Ovary (tissue), 9 donors: ENCODE data around the gene PLXDC2. TPM values are rescaled to one million over a fixed set of nuclear protein-coding genes. Genes with fewer than 3 reads are reported as not detected.

ENCODE experiments used
- DNase-seq, 5 donors: peaks; one replicate each; pipeline ENCODE4 v3.0.0-alpha.2; 2019 to 2020
- H3K27ac ChIP-seq, 2 donors: fragments of 200-600 bp; one replicate each; pipeline versions ENCODE4 v1.5.1 to v1.8.0; 2019 to 2022
- H3K27me3 ChIP-seq: fragments of 200-600 bp; one replicate; pipeline ENCODE4 v1.8.0; 2022
- H3K36me3 ChIP-seq: fragments of 200-600 bp; sonication (generic); one replicate; pipeline ENCODE4 v1.5.1; 2019
- H3K4me1 ChIP-seq: one replicate; pipeline ENCODE4 v1.8.1; 2013; ENCODE audit warnings: mild to moderate bottlenecking, moderate library complexity; ENCODE audit not compliant: insufficient read depth
- H3K4me3 ChIP-seq: fragments of 200-600 bp; sonication (generic); one replicate; pipeline ENCODE4 v1.5.1; 2017
- H3K9me3 ChIP-seq, 2 donors: fragments of 200-600 bp in 1 of 2; sonication (generic) in 1 of 2; one replicate each; pipeline versions ENCODE4 v1.5.1 to v1.8.1; 2013 to 2019; ENCODE audit warnings: mild to moderate bottlenecking in 1 of 2, moderate library complexity in 1 of 2
- CTCF ChIP-seq, 3 donors: fragments of 450-650 bp in 2 of 3; fragments of 200-600 bp in 1 of 3; IDR thresholded peaks; one replicate each; pipeline versions ENCODE4 v1.5.1 to v1.8.0; 2016 to 2022; ENCODE audit warnings: antibody characterized with exemption in 3 of 3, mild to moderate bottlenecking in 1 of 3
- EP300 ChIP-seq: sonication (generic); formaldehyde crosslinking; IDR thresholded peaks from one replicate; pipeline ENCODE4 v1.6.1; 2017; ENCODE audit warnings: antibody characterized with exemption
- POLR2A ChIP-seq: fragments of 450-650 bp; IDR thresholded peaks from one replicate; pipeline ENCODE4 v1.6.1; 2017; ENCODE audit warnings: antibody characterized with exemption, mild to moderate bottlenecking, moderate library complexity
- WGBS, 3 donors: extraction: QIAGEN DNeasy Blood & Tissue Kit in 1 of 3; methylation state at CpG; one replicate each; pipeline versions ENCODE4 v1.1.5 to v1.1.7; 2013 to 2017; 5-methylcytosine and 5-hydroxymethylcytosine counted together
- intact Hi-C, 4 donors: fragments of 100-400 bp; cut with DNase I; formaldehyde crosslinking; loops; one replicate each; pipeline versions ENCODE4 v1.11.0 to v1.15.1; 2022 to 2023
- polyA plus RNA-seq, 2 donors: library from polyadenylated mRNA; stranded (reverse); fragments of 200-250 nt in 1 of 2; fragments of 350-450 nt in 1 of 2; fragmentation: Illumina TruSeq in 1 of 2; extraction: RNeasy Lipid Tissue Mini Kit (QIAGEN cat#74804) in 1 of 2; gene quantifications; one replicate each; pipeline ENCODE4 v1.2.3, GENCODE V29; 2013 to 2014
- total RNA-seq, 7 donors: library from RNA; depleted of rRNA in 2 of 7; stranded (reverse); fragments of >200 nt in 2 of 7; fragmentation: NEBNext Ultra II Directional in 3 of 7; extraction: Animal tissue kit (Norgen Biotek cat#: 25700) in 3 of 7; gene quantifications; one replicate each; pipeline versions ENCODE4 v1.1.0 to v1.2.4, GENCODE V29; 2016 to 2023
- donor health status: DM: no; HTN: no; CAD: no; lungs with moderate emphysema.
- donor health status: DM: no; HTN: no; CAD: no.
- donor health status: Bipolar disorder and iron deficiency.
- donor health status: DM: yes; HTN: yes; CAD: no.
- donor health status: DM: no; HTN: no; CAD: no.
- donor health status: DM: yes; HTN: yes; CAD: no.

Gene PLXDC2
- total and polyA plus RNA-seq, 9 donors: 13.6 to 76.0 (median 38.0) TPM

GRCh38 chr10:19918794-19919193 is 102.6 kb downstream of the PLXDC2 start:
- 23 to 48% (median 27%) methylated on average over 4 of the region's 4 CpGs for WGBS, 3 donors
- Histone ChIP-seq H3K4me3 (no peak overlapping the region), H3K36me3 (no peaks in the 10 kb centered on the region), H3K9me3 (no peaks in the 10 kb centered on the region), H3K27ac (no peak overlapping the region), H3K27me3 (no peaks in the 10 kb centered on the region), H3K4me1 (peaks cover 18% of the 10 kb centered on the region)
- intact Hi-C loops: no loop called here
- no peak for DNase-seq
- no peak for TF ChIP-seq CTCF (IDR thresholded peaks at IDR 0.05)
- TF ChIP-seq POLR2A: no peak
- TF ChIP-seq EP300: no peak

- no peak for TF ChIP-seq CTCF (IDR thresholded peaks at IDR 0.05)
- no peak for TF ChIP-seq EP300
- Histone ChIP-seq H3K4me3 (no peak overlapping the region), H3K27me3 (no peaks in the 10 kb centered on the region), H3K4me1 (peaks cover 18% of the 10 kb centered on the region), H3K9me3 (no peaks in the 10 kb centered on the region), H3K27ac (no peak overlapping the region), H3K36me3 (no peaks in the 10 kb centered on the region)
- 24 to 43% (median 26%) methylated on average over 2 of the region's 2 CpGs for WGBS, 3 donors
- intact Hi-C loops: no loop called here
- DNase-seq: no peak
Observed at GRCh38 chr10:19919671-19920070, 103.4 kb downstream of the PLXDC2 start.

- 85 to 94% (median 85%) methylated on average over 4 of the region's 4 CpGs for WGBS, 3 donors
Observed at GRCh38 chr10:19920075-19920726, 104.0 kb downstream of the PLXDC2 start.

GRCh38 chr10:19921300-19922140 is 105.3 kb downstream of the PLXDC2 start:
- WGBS, 3 donors: 41 to 45% (median 42%) methylated on average over 13 of the region's 13 CpGs
- Histone ChIP-seq H3K4me1 (peaks cover 18% of the 10 kb centered on the region), H3K4me3 (no peak overlapping the region)

More at GRCh38 chr10:19920075-19920726, 104.0 kb downstream of the PLXDC2 start:
- Histone ChIP-seq H3K36me3 (no peaks in the 10 kb centered on the region), H3K9me3 (no peaks in the 10 kb centered on the region), H3K27me3 (no peaks in the 10 kb centered on the region), H3K27ac (no peak overlapping the region), H3K4me3 (no peak overlapping the region), H3K4me1 (peaks cover 18% of the 10 kb centered on the region)
- TF ChIP-seq CTCF (IDR thresholded peaks at IDR 0.05): no peak
- TF ChIP-seq EP300: no peak
- TF ChIP-seq POLR2A: no peak
- intact Hi-C loops: no loop called here
- no peak for DNase-seq

More at GRCh38 chr10:19921300-19922140, 105.3 kb downstream of the PLXDC2 start:
- no peak for TF ChIP-seq CTCF (IDR thresholded peaks at IDR 0.05)
- no peak for TF ChIP-seq POLR2A
- no peak for TF ChIP-seq EP300
- intact Hi-C loops: no loop called here
- Histone ChIP-seq H3K27ac (peak overlapping the region in 1 of 2 donors; percentile 58), H3K27me3 (no peaks in the 10 kb centered on the region), H3K36me3 (no peaks in the 10 kb centered on the region), H3K9me3 (no peaks in the 10 kb centered on the region)
- DNase-seq: no peak
